NCI-H2029 treated with DMSO at 0.1 percent for 48 hours (cell line): Measurements from ENCODE around the gene SYNRG.

Experiments used
- DNase-seq: peaks from one replicate; lab custom pipeline; 2025; lab: John Stamatoyannopoulos, UW

SYNRG gene

DNA sequence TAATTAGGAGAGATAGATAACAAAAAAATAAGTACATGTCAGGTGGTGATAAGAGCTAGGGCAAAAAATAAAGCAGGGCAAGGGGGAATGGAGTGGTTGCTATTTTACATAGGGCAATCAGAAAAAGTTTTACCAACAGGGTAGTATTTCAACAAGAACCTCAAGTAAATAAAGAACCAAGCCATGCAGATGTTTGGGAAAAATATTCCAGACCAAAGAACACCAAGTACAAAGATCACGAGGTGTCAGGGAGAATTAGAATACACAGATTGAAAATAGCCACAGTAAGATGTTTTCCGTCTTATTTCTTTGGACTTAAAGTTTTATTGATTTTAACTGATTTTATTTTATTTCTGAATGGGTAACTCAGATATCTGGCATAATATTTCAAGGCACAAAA, 11.1 kb downstream of the SYNRG start:
- no peak for DNase-seq

DNA sequence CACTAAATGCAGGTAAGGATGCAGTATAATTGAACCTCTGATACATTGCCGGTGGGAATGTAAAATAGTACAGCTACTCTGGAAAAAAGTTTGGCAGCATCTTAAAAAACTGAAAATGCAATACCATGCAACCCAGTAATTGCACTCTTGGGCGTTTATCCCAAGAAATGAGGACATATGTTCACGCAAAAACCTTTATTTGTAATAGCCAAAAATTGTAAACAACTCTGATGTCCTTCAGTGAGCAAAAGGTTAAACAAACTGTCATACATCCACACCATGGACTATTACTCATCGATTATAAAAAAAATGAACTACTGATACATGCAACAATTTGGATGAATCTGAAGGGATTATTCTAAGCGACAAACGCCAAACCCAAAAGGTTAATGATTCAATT, 16.9 kb downstream of the SYNRG start:
- DNase-seq = no peak

DNA sequence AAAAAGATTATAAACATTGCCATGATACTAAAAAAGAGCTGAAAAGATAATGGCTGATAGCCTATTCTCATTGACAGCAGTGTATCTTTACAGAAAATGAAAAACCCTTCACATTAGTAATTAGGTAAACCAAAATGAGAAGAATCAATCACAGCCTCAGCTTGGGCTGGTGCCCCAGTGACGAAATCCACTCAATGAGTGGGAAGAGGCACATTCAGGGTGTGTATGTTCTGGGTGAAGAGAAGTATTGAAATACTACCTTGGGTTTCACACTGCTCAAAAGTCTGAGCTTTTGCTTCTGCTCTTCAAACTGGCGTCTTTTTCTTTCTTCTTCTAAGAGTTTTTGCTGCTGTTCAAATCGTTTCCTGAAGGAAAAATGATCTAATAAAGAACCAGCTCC, 24.2 kb downstream of the SYNRG start:
- no peak for DNase-seq

DNA sequence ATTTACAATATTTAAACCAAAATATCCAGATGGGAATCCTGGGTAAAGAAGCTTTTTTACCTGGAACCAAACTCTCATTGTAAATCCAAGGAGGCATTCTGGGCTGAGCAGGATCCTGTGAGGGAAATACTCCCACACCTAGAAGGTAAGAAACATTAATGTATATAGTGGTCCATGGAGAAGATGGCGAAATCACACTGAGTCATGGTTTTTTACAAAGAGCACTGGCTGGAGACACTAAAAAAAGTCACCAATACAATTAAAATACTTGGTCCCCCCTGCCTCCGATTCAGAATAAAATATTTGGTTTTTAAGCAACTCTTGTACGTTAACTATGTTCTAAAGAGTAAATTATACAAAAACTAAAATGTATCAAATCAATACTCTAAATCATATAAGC, 32.9 kb downstream of the SYNRG start:
- no peak for DNase-seq

DNA sequence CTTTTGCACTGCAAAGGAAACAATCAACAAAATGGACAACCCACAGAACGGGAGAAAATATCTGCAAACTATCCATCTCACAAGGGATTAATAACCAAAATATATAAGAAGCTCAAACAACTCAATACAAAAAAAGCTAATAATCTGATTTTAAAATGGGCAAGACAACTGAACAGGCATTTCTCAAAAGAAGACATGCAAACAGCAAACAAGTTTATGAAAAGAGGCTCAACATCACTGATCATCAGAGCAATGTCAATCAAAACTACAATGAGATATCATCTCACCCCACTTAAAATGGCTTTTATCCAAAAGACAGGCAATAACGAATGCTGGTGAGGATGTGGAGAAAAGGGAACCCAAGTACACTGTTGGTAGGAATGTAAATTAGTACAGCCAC, 34.8 kb downstream of the SYNRG start:
- no peak for DNase-seq

DNA sequence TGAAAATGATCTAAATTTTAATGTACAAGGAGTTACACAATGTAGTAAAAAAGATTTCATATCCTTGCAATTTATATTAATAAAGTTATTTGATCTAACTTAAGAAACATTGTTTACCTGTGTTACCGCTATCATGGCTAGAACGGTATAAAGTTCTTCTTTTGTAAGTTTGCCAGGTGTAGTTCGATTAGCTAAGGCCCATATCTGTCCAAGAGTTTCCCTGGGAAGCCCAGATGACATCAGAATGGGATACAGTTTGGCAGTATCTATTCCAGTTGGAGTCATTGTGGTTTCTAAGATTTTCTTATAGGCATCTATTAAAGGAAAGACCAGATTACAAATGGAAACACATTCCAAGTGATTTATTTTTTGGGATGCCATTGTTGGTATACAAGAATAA, 37.5 kb downstream of the SYNRG start:
- DNase-seq = no peak

DNA sequence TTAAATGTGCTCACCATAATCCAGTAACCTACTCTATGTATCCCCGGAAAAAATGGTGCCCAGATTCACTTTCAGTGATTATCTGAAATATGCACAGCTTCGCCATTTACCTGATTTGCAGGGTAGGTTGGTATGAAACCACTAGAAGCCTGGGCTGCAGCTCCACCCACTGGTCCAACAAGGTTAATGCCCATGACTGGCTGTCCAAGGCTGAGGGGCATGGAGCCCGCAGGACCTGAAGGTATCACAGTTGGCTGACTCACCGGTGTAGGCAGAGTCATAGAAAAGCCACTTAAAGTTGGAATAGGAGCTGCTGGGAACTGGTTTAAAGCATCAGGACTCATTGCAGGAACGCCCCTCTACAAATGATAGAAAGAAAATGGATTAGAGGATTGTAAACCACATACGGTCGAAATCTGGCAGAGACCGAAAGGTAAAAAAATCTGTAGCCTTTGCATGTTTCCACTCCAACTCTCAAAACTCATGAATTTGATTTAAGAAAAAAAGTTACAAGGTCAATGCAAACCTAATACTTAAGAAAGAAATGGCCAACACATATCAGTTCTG, 38.6 kb downstream of the SYNRG start:
- DNase-seq = peak; percentile 10

DNA sequence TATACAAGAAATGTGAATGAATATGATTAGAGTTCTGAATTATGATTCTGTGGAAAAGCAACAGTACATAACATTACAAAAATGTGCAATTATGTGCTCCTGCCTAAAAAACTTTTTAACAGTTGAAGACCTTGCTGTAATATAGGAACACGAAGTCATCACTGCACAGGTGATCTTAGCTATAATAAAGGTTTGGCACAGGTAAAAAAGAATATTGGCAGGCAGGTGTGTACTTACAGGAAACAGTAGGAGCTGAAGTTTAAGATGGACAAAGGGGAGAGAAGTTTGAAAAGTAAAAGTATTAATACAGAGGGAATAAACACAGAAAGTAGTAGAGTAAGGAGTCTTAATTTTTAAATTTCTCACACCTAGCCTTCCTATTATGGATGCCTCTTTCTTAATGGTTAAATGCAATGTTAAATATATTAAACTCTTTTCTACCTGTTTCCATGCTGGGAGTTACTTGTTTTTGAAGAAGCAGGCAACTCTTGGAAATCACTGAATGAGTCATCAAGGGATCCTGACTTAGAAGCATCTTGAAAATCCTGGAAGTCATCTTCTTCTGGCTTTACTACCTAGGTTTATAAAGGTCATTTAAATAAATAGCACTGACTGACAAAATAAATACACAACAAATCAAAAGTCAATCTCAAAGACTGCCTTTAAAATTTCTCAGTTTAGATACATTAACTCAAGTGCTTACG, 40.7 kb downstream of the SYNRG start:
- no peak for DNase-seq

DNA sequence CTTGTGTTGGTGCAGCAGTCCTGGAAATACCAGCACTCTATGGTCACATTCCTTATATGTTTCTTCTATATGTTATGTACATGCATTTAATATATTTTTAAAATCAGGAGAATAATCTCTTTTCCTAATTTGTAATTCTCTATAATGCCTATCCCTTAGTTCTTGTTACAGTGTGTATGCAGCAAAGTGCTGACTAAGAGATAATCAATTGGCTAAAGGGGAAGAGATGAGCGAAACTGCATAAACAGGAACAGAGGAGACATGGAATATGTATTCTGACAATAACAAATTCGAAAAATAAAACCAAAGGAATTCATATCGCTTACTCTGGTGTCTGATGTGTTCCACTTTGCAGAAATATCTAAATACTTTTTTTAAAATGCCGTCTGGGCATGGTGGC, 41.7 kb downstream of the SYNRG start:
- DNase-seq = no peak

DNA sequence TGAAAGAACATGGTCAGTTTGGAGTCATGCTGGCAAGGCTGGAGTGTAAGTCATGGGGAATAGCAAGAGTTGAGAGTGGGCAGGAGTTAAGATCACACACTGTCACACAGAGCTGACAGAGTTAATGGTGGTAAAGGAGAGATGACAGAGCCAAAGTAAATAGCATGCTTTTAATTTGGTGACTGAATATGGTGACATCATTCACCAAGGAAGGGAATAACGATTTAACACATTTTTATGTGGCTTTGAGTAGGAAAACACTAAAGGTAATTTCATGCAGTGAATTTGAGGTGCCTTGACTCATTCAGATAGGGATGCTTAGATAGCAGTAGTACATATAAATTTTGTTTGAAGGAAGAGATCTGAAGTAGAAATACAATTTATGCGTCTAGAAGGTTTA, 42.1 kb downstream of the SYNRG start:
- peak; percentile 45 for DNase-seq

DNA sequence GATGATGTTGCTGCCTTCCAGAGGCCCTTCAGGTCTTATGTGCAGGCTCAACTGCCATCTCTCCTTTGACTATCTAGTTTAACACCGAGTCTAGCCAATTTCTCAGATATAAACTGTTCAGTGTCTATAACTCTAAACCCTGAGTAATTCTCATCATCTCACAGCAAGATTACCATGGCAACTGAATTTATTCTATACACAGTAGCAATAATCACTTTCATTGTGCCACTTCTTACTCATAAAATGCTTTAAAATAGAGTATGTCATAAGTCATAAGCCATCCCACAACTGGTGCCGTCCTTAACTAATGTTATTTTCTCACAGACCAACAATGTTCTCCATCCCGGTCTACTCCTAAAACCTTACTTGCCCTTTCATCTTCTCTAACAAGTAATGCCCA, 45.0 kb downstream of the SYNRG start:
- no peak for DNase-seq

DNA sequence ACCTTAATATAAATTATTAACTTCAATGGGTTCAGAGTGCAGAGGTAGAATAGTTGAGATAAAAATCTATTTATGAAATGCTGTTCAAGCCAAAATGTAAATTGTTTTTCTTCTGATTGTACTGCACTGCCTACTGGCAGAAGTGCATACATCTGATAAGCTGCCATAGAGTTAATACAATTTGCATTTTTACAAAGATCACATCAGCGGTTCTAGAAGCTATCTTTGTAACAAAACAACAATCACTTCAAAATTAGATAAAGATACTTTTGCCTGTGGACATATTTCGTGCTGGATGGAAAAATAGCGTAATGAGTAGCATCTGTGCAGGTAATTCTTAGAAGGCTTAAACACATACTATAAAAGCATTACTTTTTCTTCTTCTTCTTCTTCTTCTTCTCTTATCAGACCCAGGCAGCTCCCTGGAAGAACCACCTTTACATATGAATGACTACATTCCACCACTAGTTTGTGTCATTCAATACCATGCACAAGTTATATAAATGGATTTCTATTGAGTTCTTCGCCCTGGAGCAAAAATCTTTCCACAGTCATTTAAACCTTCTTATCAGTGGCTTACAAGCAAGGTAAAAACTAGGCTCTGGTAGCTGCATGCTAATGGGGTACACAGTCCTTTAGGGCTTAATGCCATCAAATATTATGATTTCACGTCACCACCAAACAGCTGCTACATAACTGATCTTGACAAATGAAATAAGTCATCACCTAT, 47.0 kb downstream of the SYNRG start:
- DNase-seq = no peak

DNA sequence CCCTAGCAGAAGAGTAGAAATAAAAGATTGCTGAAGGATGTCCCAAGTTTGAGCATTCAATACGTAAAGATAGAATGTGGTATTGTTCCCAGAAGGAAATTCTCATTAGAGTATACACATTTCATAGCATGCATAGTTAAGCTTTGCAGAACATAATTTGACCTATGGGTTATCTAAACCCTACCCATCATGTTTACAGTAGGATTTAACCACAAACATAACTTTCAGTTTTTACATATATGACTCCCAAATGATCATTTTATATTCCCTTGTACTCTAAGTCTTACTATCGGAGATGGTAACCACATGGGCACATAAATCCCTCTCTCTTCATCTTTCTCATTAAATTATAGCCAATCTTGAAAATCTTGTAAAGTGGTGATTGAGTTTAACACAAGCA, 50.9 kb downstream of the SYNRG start:
- no peak for DNase-seq

DNA sequence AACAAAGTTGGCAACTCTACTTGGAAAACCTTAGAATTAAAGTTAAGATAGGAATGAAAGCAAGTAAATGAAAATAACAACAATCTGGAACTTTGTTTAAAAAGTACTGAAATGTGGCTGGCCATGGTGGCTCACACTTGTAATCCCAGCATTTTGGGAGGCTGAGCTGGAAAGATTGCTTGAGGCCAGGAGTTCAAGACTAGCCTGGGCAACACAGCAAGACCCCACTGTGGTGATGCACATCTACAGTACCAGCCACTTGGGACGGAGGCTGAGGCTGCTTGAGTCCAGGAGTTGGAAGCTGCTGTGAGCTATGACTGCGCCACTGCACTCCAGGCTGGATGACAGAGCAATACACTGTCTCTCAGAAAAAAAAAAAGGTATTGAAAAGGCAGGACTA, 51.7 kb downstream of the SYNRG start:
- no peak for DNase-seq

DNA sequence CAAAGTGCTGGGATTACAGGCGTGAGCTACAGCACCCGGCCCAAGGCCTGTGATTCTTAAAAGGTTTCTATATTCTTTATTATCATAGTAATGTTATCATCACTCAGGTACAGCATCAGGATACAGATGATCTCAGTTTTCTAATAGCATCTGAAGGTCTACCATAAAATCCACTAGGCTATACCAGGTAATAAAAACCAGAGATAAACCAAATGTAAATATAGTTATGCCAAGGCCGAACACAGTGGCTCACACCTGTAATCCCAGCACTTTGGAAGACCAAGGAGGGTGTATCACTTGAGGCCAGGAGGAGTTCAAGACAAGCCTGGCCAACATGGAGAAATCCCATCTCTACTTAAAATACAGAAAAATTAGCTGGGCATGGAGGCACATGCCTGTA, 53.8 kb downstream of the SYNRG start:
- DNase-seq = no peak

DNA sequence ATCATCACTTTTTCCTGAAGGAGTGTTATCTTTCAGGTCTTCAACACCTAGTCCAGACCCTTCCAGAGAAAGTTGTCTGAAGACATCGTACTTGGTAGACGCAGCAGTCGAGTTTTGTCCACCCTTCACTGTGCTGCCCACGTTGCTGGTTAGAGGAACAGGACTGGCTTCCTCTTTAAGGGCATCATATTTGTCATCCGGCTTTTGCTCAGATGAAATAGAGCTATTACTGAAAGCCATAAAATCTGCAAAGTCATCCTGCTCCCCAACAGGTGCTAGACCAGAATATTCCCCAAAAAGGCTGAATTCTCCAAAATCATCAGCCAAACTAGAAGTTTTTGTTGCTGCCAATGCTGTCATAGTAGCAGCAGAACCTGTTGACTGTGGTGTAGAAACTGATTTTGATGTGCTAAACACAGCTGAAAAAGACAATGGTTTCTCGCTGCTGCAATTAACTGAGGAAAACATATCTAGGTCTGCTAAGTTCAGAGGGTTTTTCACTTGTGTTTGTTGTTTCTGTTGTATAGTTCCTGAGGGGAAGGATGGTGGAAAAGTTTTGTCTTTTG, 55.7 kb downstream of the SYNRG start:
- DNase-seq = no peak

DNA sequence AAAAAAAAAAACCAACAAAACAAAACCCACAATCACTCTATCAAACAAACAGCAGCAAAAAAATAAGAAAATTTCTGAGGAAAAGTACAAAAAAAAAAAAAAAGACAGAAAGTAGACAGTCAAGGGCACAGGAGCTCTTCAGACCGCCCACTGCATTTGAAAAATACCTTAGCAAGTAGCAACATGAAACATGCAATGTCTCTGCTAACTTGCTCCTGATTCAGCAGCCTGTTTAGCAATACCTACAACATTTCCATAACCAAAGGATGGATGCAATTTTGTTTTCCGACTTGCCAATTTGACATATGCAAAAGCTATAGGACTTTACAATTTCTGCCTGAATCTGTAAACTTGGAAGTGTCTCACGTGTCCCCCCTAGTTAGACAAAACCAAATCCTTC, 57.4 kb downstream of the SYNRG start:
- no peak for DNase-seq

DNA sequence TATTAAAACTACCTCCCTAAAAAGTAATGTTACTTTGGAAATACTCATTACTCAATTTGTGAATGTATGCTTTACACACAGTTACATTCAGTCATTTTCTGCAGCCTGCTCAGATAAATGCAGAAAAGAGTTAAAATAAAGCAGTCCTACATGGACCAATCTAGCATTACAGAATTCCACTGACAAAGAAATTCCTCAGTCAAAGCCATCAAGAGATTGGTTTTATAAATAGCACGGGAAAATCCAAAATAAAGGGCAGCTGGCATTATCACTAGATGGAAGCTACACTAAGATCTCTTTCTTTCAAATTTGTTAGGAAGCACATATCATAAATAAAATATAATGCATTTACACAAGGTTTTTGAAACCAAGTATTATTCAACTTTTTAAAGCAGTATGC, 61.2 kb downstream of the SYNRG start:
- DNase-seq = no peak

DNA sequence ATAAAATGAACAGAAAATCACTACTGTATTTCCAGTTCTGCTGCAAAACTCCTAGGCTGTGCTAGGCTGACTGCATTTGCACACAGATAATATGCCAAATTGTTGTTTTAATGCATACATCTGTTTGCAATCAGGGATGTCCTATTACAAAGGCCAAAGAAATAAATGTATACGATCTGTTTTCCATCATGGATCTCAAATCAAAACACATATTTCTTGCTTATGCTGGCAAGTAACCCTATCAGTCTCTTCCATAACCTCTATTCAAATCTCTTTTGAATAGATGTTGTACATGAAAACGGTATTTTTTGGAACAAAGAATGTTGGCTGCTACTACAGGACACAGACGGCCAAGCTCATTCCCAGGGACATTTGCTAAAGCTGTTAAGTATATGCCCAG, 62.9 kb downstream of the SYNRG start:
- no peak for DNase-seq

DNA sequence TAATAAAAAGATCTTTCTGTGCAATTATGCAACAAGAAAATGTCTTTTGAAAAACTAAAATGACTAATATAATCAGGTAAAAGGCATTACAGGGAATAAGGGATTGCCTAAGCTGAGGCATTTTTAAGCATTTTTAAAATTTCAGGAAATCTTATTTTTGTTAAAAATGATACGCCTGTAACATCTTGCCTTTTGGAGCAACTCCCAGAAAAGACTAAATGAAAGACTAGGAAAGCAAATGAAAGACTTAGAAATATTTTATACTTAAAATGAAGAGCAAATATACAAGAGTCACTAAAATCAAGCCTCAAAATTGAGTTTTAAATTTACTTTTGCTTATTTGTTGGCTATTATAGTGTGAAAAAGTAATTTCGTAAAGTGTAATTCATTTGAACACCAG, 63.7 kb downstream of the SYNRG start:
- no peak for DNase-seq

DNA sequence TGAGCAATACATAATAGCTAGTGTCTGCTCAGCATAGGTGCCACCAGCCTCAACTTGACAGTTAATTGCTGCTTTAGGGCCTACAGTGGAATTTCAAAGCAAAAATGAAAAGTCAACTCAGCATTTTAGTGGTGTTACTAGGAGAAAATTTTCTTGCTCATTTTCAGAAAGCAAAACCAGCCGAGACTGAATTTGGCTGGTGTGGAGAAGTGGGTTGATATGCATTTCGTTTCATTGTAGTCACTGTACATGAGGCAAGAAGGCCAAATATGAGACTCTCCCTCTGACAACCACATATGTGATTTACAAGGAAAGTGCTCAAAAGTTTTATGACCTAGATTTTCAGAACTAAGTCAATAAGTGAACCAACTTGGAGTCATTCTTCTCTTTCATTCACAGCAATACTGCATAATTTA, 65.6 kb downstream of the SYNRG start:
- no peak for DNase-seq

DNA sequence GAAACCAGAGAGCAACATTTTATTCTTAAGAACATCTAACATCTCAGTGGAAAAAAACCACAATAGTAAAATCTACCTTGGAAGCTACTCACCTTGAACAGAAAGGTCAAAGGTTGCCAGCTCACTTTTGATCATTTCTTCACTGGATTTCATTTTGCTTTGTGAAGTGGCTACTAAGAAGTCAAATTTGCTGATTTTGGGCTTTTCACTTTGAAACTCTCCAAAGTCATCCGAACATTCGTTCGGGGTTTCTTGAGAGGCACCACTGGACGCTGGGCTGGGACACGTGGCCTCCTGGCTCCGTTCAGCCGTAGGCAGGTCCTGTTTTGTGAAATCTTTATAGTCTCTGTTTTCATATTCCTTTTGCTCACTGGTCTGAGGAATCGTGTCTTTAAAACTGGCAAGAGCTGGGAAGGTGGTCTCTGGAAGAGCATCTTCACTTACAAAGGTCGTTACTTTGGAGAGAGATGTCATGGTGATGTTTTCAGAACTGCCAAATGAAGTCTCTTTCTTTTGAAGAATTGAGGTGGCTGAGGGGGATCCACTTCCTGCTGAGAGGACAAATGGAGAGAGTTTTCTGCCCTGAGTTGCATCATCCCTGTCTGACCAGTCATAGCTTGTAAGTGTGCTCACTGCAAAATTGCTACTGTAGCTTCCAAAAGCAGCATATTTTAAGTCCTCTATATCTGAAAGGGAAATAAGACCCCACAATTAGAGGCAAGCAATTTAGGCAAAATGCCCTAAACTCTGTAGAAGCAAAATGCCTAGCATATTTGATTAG, 67.1 kb downstream of the SYNRG start:
- no peak for DNase-seq
